Thymus (tissue), 11 donors: Measurements from ENCODE around the gene SLC35A4. TPM values are rescaled to one million over a fixed set of nuclear protein-coding genes. Genes with fewer than 3 reads are reported as not detected.

Experiments used
- DNase-seq, 9 donors: peaks; one replicate each; pipeline ENCODE4 v3.0.0-alpha.2; 2013; ENCODE audit warnings: low spot score in 9 of 9, low read depth in 6 of 9, missing footprints in 1 of 9
- H3K27ac ChIP-seq, 2 donors: one replicate each; pipeline ENCODE4 v1.5.1; 2013; ENCODE audit warnings: control low read depth in 1 of 2, low read depth in 1 of 2, low read length in 1 of 2, mild to moderate bottlenecking in 1 of 2, moderate library complexity in 1 of 2
- H3K27me3 ChIP-seq, 2 donors: one replicate each; pipeline ENCODE4 v1.5.1; 2013; ENCODE audit warnings: low read length in 1 of 2; ENCODE audit not compliant: control insufficient read depth in 2 of 2, insufficient read depth in 1 of 2
- H3K36me3 ChIP-seq, 2 donors: one replicate each; pipeline ENCODE4 v1.5.1; 2013; ENCODE audit warnings: low read length in 1 of 2, mild to moderate bottlenecking in 1 of 2, moderate library complexity in 1 of 2; ENCODE audit not compliant: control insufficient read depth in 2 of 2, insufficient read depth in 2 of 2
- H3K4me1 ChIP-seq, 2 donors: one replicate each; pipeline ENCODE4 v1.5.1; 2013; ENCODE audit warnings: low read length in 2 of 2; ENCODE audit not compliant: control insufficient read depth in 2 of 2, insufficient read depth in 2 of 2
- H3K4me3 ChIP-seq, 2 donors: one replicate each; pipeline ENCODE4 v1.5.1; 2013; ENCODE audit warnings: low read length in 2 of 2, control low read depth in 1 of 2, mild to moderate bottlenecking in 1 of 2
- H3K9me3 ChIP-seq, 2 donors: one replicate each; pipeline ENCODE4 v1.5.1; 2013; ENCODE audit warnings: low read length in 1 of 2, mild to moderate bottlenecking in 1 of 2; ENCODE audit not compliant: control insufficient read depth in 2 of 2, insufficient read depth in 1 of 2
- WGBS: extraction: QIAGEN DNeasy Blood & Tissue Kit; methylation state at CpG from one replicate; pipeline ENCODE4 v1.1.7; 2013; 5-methylcytosine and 5-hydroxymethylcytosine counted together
- polyA plus RNA-seq: library from polyadenylated mRNA; stranded (reverse); fragments of 200-250 nt; gene quantifications from one replicate; pipeline ENCODE4 v1.2.3, GENCODE V29; 2013
- total RNA-seq: library from RNA; stranded (reverse); fragments of 120-200 nt; gene quantifications from one replicate; pipeline ENCODE4 v1.2.4, GENCODE V29; 2013
- donor health status: healthy.

SLC35A4 gene
- total and polyA plus RNA-seq, 2 donors, result 10.1 to 28.0 TPM

DNA sequence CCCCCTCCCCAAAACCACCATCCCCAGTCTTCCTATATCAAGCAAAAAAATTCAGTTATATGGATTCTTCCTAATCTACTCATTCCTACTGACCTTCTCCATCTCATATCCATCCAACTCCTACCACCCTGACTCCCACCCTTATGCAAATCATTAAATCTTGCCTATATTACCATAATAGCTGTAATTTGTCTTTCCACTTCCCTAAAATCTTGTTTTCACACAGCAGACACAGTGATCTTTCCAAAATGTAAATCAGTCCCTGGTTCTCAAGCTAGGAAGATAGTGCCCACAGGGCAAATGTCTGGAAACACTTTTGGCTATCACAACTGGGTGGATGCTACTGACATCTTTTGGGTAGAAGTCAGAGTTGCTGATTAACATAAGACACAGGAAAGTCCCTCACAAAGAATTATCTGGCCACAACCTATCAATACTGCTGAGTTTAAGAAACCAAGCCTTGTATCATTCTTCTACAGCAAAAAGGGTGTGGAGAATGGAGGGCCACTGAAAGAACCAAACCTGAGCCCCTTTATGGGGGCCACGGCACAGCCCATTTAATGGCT, 8.8 kb upstream of the SLC35A4 start:
- Histone ChIP-seq H3K9me3 (no peaks in the 10 kb centered on the region), H3K27ac (peak overlapping the region in 1 of 2 donors; percentile 21), H3K36me3 (peaks cover 12 to 23% of the 10 kb centered on the region in 2 donors), H3K4me1 (peaks cover 20 to 21% of the 10 kb centered on the region in 2 donors), H3K27me3 (no peaks in the 10 kb centered on the region), H3K4me3 (peak overlapping the region; percentile 81 to 83)
- DNase-seq, result no peak
- WGBS, result 94% methylated on average over 1 of the region's 1 CpG

DNA sequence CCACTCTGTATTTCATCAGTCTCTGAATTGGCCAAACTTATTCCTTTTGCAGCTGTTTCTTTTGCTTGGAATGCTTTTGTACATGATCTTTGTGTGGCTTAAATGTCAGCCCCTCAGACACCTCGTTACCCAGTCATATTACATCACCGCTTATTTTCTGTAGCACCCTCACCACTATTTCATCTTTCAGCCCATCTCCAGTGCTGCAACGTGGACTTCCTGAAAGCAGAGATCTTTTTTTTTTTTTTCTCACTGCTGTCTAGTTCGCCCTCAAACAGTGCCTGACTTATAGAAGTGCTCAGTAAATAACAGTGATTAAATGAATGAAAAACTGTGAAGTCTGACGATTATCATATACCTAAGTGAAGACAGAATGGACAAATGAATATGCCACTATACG, 8.2 kb upstream of the SLC35A4 start:
- Histone ChIP-seq H3K4me3 (peak overlapping the region; percentile 81 to 83), H3K27me3 (no peaks in the 10 kb centered on the region), H3K4me1 (peaks cover 20 to 21% of the 10 kb centered on the region in 2 donors), H3K27ac (no peak overlapping the region), H3K36me3 (peaks cover 7 to 20% of the 10 kb centered on the region in 2 donors), H3K9me3 (no peaks in the 10 kb centered on the region)
- DNase-seq, result peak in 1 of 9 donors; percentile 36
- WGBS, result 13% methylated on average over 6 of the region's 6 CpGs

DNA sequence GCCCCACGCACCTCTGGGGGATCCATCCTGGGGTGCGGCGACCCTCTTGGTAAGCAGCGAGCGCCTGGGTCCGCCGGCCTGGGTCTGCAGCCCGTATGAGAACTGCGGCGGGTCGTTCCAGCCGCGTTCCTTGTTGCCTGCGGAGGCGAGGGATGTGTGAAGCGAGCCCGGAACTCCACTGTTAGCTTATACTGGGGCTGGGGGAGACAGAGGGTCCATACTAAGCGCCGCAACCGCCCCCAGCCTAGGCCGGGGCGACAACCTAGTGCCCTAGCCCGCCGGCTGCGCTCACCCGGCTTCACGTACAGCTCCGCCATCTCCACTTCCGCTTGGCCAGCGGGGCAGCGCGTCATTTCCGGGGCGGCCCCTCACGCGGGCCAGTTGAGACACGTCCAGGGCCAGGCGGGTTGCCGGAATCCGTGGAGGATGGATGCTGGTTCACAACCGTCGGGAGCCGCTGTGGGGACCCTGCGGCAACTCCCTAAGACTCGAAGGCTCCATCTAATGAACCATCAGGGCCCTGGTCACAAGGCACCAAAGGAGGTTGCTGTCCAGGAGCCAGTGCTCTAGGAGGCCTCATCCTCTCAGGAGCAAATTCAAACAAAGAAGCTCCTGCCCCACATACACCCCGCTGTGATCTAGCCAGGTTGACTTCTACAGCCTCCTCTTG, 7.4 kb upstream of the SLC35A4 start, which contains the start of gene SRA1:
SRA1 (minus strand) TSS at position 338 of the 670 bp plus-strand sequence; CDS start at position 317, 21 bp downstream.
- H3K9me3 ChIP-seq, result no peaks in the 10 kb centered on the region
- peak within 1 kb of the TSS; percentile 80 to 85 for H3K27ac ChIP-seq
- WGBS, result under 1% methylated on average over 46 of the region's 46 CpGs
- no peaks in the 10 kb centered on the region for H3K27me3 ChIP-seq
- H3K4me3 ChIP-seq, result peak within 1 kb of the TSS; percentile 81 to 83
- H3K36me3 ChIP-seq, result peaks cover 3 to 18% of the 10 kb centered on the region in 2 donors
- peak in 7 of 9 donors; percentile 65 to 87 (median 76) for DNase-seq
- peaks cover 20 to 21% of the 10 kb centered on the region in 2 donors for H3K4me1 ChIP-seq

DNA sequence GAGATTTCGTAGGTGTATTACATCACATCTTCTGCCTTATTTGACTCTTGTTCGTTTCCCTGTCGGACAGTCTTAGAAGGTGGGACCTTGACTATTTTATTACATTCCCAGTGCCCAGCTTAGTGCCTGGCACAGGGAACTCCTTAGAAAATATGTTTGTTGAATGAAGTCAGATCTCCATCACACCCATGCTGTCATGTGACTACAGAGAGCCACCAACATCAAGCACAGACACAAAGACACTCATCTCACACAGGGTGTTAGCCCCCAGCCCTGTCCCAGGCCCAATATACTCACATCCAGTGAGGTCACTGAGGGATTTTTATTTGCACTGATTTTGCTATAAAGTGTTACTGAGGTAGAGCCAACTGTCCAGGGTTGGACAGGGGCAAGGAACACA, 6.7 kb upstream of the SLC35A4 start:
- H3K27ac ChIP-seq, result peak overlapping the region; percentile 80 to 85
- H3K4me1 ChIP-seq, result peaks cover 20 to 21% of the 10 kb centered on the region in 2 donors
- WGBS, result 98% methylated on average over 3 of the region's 3 CpGs
- H3K36me3 ChIP-seq, result peaks cover 3 to 18% of the 10 kb centered on the region in 2 donors
- no peaks in the 10 kb centered on the region for H3K9me3 ChIP-seq
- no peak overlapping the region for H3K4me3 ChIP-seq
- no peak for DNase-seq
- no peaks in the 10 kb centered on the region for H3K27me3 ChIP-seq

DNA sequence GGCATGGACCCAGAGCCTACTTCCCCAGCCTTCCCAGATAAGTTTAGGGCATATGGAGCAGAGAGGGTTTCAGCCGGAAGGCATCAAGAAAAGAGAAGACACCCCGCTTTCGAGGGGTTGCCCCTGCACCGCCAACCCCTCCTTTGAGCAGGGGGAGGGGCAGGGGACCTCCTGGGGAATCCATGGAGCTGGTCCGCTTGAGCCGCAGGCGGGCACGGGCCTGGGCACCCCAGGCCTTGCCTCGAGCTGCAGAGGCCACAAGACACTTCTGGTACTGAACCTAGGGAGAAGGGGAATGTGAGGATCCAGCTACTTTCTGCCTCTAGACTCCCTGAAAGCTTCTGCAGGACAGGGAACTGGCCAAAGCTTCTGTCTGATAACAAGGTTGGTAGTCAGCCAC, 6.1 kb upstream of the SLC35A4 start:
- Histone ChIP-seq H3K36me3 (peaks cover 3 to 12% of the 10 kb centered on the region in 2 donors), H3K27ac (no peak overlapping the region), H3K4me1 (peaks cover 23 to 24% of the 10 kb centered on the region in 2 donors), H3K27me3 (no peaks in the 10 kb centered on the region), H3K9me3 (no peaks in the 10 kb centered on the region), H3K4me3 (no peak overlapping the region)
- WGBS, result 97% methylated on average over 9 of the region's 9 CpGs
- DNase-seq, result no peak

DNA sequence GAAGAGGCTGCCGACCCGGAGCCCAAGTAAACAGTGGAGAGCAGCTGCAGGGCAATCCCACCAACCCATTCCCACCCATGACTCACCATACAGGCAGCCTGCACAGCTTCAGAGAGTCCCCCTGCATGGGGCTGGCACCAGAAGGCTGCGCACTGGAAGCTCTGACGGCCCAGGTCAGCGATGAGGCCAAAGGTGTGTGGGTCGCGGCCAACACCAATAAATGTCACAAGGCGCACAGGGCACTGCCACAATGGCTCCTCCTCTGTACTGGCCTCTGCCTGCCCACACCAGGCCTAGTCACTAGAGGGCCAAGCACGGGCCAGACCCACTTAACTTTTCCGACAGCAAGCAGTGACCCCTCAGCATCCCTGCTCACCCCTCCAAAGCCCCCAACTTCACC, 4.4 kb upstream of the SLC35A4 start:
- 98% methylated on average over 10 of the region's 10 CpGs for WGBS
- Histone ChIP-seq H3K9me3 (no peaks in the 10 kb centered on the region), H3K36me3 (peaks cover 3 to 12% of the 10 kb centered on the region in 2 donors), H3K27me3 (no peaks in the 10 kb centered on the region), H3K27ac (no peak overlapping the region), H3K4me3 (no peak overlapping the region), H3K4me1 (peaks cover 25 to 27% of the 10 kb centered on the region in 2 donors)
- DNase-seq, result no peak

DNA sequence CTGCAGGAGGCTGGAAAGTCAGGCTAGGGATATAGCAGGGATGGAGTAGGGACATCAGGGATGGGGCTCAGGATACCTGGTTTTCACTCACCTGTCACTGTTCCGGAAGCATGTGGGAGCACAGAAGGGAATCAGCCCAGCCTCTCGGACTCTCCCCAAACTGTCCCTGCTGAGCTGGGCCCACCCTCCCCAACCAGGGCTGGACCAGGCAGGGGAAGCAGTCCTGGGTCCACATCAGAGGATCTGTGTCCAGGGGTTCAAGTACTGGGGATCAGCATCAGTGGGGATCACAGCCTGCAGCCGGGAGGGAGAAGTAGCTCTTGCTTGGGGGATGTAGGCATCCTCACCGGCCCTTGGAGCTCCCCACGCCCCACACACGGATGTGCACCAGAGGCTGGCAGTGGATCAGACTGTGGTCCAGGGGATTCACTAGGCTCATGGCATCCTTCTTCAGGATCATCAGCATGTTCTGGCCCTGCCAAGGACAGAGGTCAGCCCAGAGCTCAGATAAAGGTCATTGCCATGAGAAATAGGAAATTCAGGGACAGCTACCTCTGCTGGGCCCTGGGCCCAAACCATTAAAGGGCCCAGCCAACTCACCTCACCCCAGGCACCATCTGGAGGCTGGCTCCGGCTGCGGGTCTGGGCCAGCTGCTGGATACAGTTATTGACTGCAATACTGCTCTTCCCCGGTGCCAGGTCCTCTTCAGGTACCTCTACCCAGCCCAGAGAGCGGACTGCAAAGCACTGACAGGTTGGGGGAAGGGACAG, 2.7 kb upstream of the SLC35A4 start:
- no peak overlapping the region for H3K4me3 ChIP-seq
- no peaks in the 10 kb centered on the region for H3K9me3 ChIP-seq
- DNase-seq, result no peak
- WGBS, result over 99% methylated on average over 10 of the region's 10 CpGs
- peaks cover 21 to 23% of the 10 kb centered on the region in 2 donors for H3K4me1 ChIP-seq
- no peak overlapping the region for H3K27ac ChIP-seq
- peaks cover 7 to 22% of the 10 kb centered on the region in 2 donors for H3K36me3 ChIP-seq
- H3K27me3 ChIP-seq, result no peaks in the 10 kb centered on the region

DNA sequence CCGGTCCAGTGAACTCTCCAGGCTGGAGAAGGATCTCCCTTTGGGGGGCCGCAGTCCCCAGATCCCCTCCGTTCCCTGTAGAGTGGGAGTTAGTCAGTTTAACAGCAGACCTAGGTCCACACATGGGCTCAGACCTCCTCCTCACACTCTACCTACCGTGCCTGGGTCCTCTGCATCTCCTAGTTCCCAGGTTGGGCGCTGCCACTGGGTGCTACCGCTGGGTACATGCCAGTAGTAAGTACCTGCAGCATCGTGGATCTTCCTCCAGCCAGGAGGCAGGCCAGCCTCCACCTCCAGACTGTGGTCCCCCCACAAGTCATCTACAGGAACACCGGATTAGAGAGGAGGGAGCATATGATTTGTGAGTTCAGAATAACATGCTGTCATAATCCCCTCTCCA, 1.0 kb upstream of the SLC35A4 start:
- H3K9me3 ChIP-seq, result no peaks in the 10 kb centered on the region
- no peaks in the 10 kb centered on the region for H3K27me3 ChIP-seq
- 86% methylated on average over 8 of the region's 8 CpGs for WGBS
- peaks cover 19 to 38% of the 10 kb centered on the region in 2 donors for H3K36me3 ChIP-seq
- H3K27ac ChIP-seq, result peak overlapping the region; percentile 89 to 92
- peaks cover 20 to 22% of the 10 kb centered on the region in 2 donors for H3K4me1 ChIP-seq
- peak overlapping the region; percentile 69 to 89 for H3K4me3 ChIP-seq
- DNase-seq, result no peak
